H1 (cell line): ENCODE measurements around the gene CAPN7. TPM values are rescaled to one million over a fixed set of nuclear protein-coding genes. Genes with fewer than 3 reads are reported as not detected.

Experiments used
- CTCF ChIA-PET: fragments of 300-600 bp; sonication (Branson Sonifier 250); formaldehyde crosslinking; loops from one replicate; lab custom pipeline; 2021; ENCODE audit not compliant: partially characterized antibody; lab: Charles Lee
- POLR2A ChIA-PET: fragments of 300-600 bp; sonication (Branson Sonifier 250); formaldehyde crosslinking; loops from one replicate; lab custom pipeline; 2021; ENCODE audit warnings: inconsistent platforms; ENCODE audit not compliant: partially characterized antibody; lab: Charles Lee
- DNase-seq, 2 experiments: peaks; one replicate each; pipeline versions ENCODE4 v3.0.0 to v3.0.0-alpha.2; 2010 to 2022; ENCODE audit warnings: low spot score in 2 of 2, low read depth in 1 of 2, mixed read lengths in 1 of 2
- FAIRE-seq: peaks from 2 replicates; lab custom pipeline; 2011; peaks lifted over from hg19 to GRCh38; lab: Jason Lieb, UNC
- H2AFZ ChIP-seq: 2 replicates; pipeline ENCODE4 v1.8.1; 2012; ENCODE audit warnings: low read length, inconsistent platforms
- H2AK5ac ChIP-seq: 2 replicates; pipeline ENCODE4 v1.6.1; 2013; ENCODE audit warnings: low read depth, low read length
- H2BK120ac ChIP-seq: replicated peaks from 2 replicates; pipeline ENCODE3; 2013; ENCODE audit warnings: low read depth, low read length, inconsistent platforms
- H2BK12ac ChIP-seq: 2 replicates; pipeline ENCODE4 v1.6.1; 2013; ENCODE audit warnings: low read depth, low read length
- H2BK15ac ChIP-seq: 2 replicates; pipeline ENCODE4 v1.6.1; 2013; ENCODE audit warnings: low read length
- H2BK20ac ChIP-seq: 2 replicates; pipeline ENCODE4 v1.6.1; 2013; ENCODE audit warnings: low read length
- H2BK5ac ChIP-seq: 2 replicates; pipeline ENCODE4 v1.6.1; 2013; ENCODE audit warnings: low read depth, low read length
- H3K14ac ChIP-seq: 2 replicates; pipeline ENCODE4 v1.6.1; 2013; ENCODE audit warnings: inconsistent platforms; ENCODE audit not compliant: insufficient read length
- H3K18ac ChIP-seq: 2 replicates; pipeline ENCODE4 v1.6.1; 2013; ENCODE audit warnings: low read length; ENCODE audit errors: extremely low read depth
- H3K23ac ChIP-seq: 2 replicates; pipeline ENCODE4 v1.6.1; 2013; ENCODE audit warnings: inconsistent platforms; ENCODE audit not compliant: insufficient read length
- H3K23me2 ChIP-seq: 2 replicates; pipeline ENCODE4 v1.6.1; 2013; ENCODE audit warnings: low read depth, low read length
- H3K27ac ChIP-seq: 2 replicates; pipeline ENCODE4 v1.6.1; 2011; ENCODE audit warnings: low read depth, low read length, inconsistent platforms
- H3K27me3 ChIP-seq, 4 experiments: replicated peaks in 1 of 4; 1 replicate in 1 of 4; 2 replicates in 3 of 4; pipeline versions ENCODE4 v1.6.1 to v1.8.1; 2011 to 2013; ENCODE audit warnings: low read length in 3 of 4, mild to moderate bottlenecking in 3 of 4, inconsistent platforms in 2 of 4, mixed read lengths in 2 of 4, moderate library complexity in 1 of 4; ENCODE audit not compliant: control insufficient read depth in 3 of 4, insufficient read depth in 3 of 4; ENCODE audit errors: extremely low read depth in 1 of 4
- H3K36me3 ChIP-seq, 4 experiments: 2 replicates each; pipeline versions ENCODE4 v1.6.1 to v1.8.1; 2011 to 2013; ENCODE audit warnings: mild to moderate bottlenecking in 4 of 4, low read length in 3 of 4, moderate library complexity in 2 of 4, control low read depth in 1 of 4, inconsistent platforms in 1 of 4; ENCODE audit not compliant: insufficient read depth in 4 of 4, control insufficient read depth in 2 of 4
- H3K4ac ChIP-seq: replicated peaks from 2 replicates; pipeline ENCODE3; 2013; ENCODE audit warnings: low read length, low read depth, mixed read lengths, inconsistent platforms; ENCODE audit not compliant: insufficient read length
- H3K4me1 ChIP-seq, 4 experiments: replicated peaks in 1 of 4; 1 replicate in 1 of 4; 2 replicates in 3 of 4; pipeline versions ENCODE4 v1.6.1 to v1.8.1; 2011 to 2013; ENCODE audit warnings: low read length in 3 of 4, inconsistent platforms in 2 of 4, mixed read lengths in 1 of 4; ENCODE audit not compliant: insufficient read depth in 4 of 4, control insufficient read depth in 3 of 4
- H3K4me2 ChIP-seq, 2 experiments: 2 replicates each; pipeline versions ENCODE4 v1.6.1 to v1.8.1; 2011 to 2013; ENCODE audit warnings: low read depth in 2 of 2, low read length in 2 of 2, control low read depth in 1 of 2, inconsistent platforms in 1 of 2, mild to moderate bottlenecking in 1 of 2; ENCODE audit not compliant: insufficient read depth in 1 of 2
- H3K4me3 ChIP-seq, 4 experiments: fragments of 200-600, 300-600 bp in 1 of 4; sonication (generic), shearing (Covaris generic), sonication (Bioruptor Twin) in 1 of 4; 2 replicates each; pipeline versions ENCODE4 v1.5.1 to v1.8.1; 2011 to 2016; ENCODE audit warnings: low read length in 4 of 4, low read depth in 3 of 4, control low read depth in 2 of 4, inconsistent platforms in 2 of 4, mild to moderate bottlenecking in 2 of 4, mixed read lengths in 1 of 4, moderate library complexity in 1 of 4; ENCODE audit not compliant: insufficient read depth in 2 of 4; ENCODE audit errors: extremely low read depth in 1 of 4
- H3K56ac ChIP-seq: replicated peaks from 2 replicates; pipeline ENCODE3; 2013; ENCODE audit warnings: low read depth, mild to moderate bottlenecking, mixed read lengths, low read length, inconsistent platforms; ENCODE audit not compliant: insufficient read length
- H3K79me1 ChIP-seq: 2 replicates; pipeline ENCODE4 v1.6.1; 2013; ENCODE audit warnings: low read depth, low read length, control low read depth
- H3K79me2 ChIP-seq, 2 experiments: 2 replicates each; pipeline versions ENCODE4 v1.6.1 to v1.8.1; 2012 to 2013; ENCODE audit warnings: low read length in 2 of 2, mild to moderate bottlenecking in 2 of 2, inconsistent platforms in 1 of 2; ENCODE audit not compliant: insufficient read depth in 2 of 2, control insufficient read depth in 1 of 2
- H3K9ac ChIP-seq, 4 experiments: replicated peaks in 1 of 4; 1 replicate in 1 of 4; 2 replicates in 3 of 4; pipeline versions ENCODE4 v1.6.1 to v1.8.1; 2011 to 2013; ENCODE audit warnings: low read depth in 3 of 4, low read length in 3 of 4, control low read depth in 2 of 4, mild to moderate bottlenecking in 2 of 4, moderate library complexity in 2 of 4, inconsistent platforms in 1 of 4; ENCODE audit errors: extremely low read depth in 1 of 4
- H3K9me3 ChIP-seq, 2 experiments: 2 replicates each; pipeline versions ENCODE4 v1.6.1 to v1.8.1; 2012 to 2013; ENCODE audit warnings: mild to moderate bottlenecking in 2 of 2, moderate library complexity in 2 of 2, control low read depth in 1 of 2, inconsistent platforms in 1 of 2, low read depth in 1 of 2, low read length in 1 of 2, mixed read lengths in 1 of 2; ENCODE audit not compliant: insufficient read depth in 2 of 2
- H4K20me1 ChIP-seq, 2 experiments: replicated peaks in 1 of 2; 2 replicates each; pipeline versions ENCODE3 to v1.8.1; 2011 to 2013; ENCODE audit warnings: inconsistent platforms in 2 of 2, low read length in 2 of 2, mild to moderate bottlenecking in 1 of 2; ENCODE audit not compliant: insufficient read depth in 2 of 2, control insufficient read depth in 1 of 2
- H4K5ac ChIP-seq: 2 replicates; pipeline ENCODE4 v1.6.1; 2013; ENCODE audit warnings: low read length, low read depth, mixed read lengths, inconsistent platforms; ENCODE audit not compliant: insufficient read length
- H4K8ac ChIP-seq: 2 replicates; pipeline ENCODE4 v1.8.0; 2013; ENCODE audit warnings: mild to moderate bottlenecking, moderate library complexity, low read length, inconsistent platforms; ENCODE audit not compliant: insufficient read depth; ENCODE audit errors: extremely low read depth
- H4K91ac ChIP-seq: replicated peaks from 2 replicates; pipeline ENCODE3; 2013; ENCODE audit warnings: low read length, mixed read lengths, inconsistent platforms; ENCODE audit not compliant: insufficient read length
- CEBPB ChIP-seq: IDR thresholded peaks from 2 replicates; pipeline ENCODE4 v1.6.1; 2012; ENCODE audit warnings: low read depth, low read length
- CREB1 ChIP-seq: IDR thresholded peaks from 2 replicates; pipeline ENCODE4 v1.6.1; 2012; ENCODE audit warnings: inconsistent platforms
- GABPA ChIP-seq: IDR thresholded peaks from 2 replicates; pipeline ENCODE4 v1.6.1; 2011; ENCODE audit warnings: mild to moderate bottlenecking, low read length, moderate library complexity, borderline replicate concordance; ENCODE audit not compliant: insufficient read depth
- KDM4A ChIP-seq: IDR thresholded peaks from one replicate; pipeline ENCODE4 v1.7.1; 2012; ENCODE audit warnings: low read depth, mild to moderate bottlenecking, moderate library complexity, low read length, inconsistent platforms; ENCODE audit not compliant: severe bottlenecking
- RAD21 ChIP-seq, 2 experiments: IDR thresholded peaks in 1 of 2; conservative IDR thresholded peaks in 1 of 2; 2 replicates each; pipeline ENCODE4 v1.6.1; 2011; ENCODE audit warnings: low read depth in 2 of 2, low read length in 2 of 2, improper control_type of control experiment in 1 of 2, inconsistent platforms in 1 of 2, mild to moderate bottlenecking in 1 of 2, moderate library complexity in 1 of 2
- SP4 ChIP-seq: IDR thresholded peaks from 2 replicates; pipeline ENCODE4 v1.6.1; 2012; ENCODE audit warnings: low read length, inconsistent platforms
- WGBS, 2 experiments: shearing (Covaris generic) in 1 of 2; methylation state at CpG; one replicate each; pipeline versions ENCODE4 v1.1.6 to v1.1.7; 2013 to 2015; ENCODE audit warnings: low lambda C conversion rate in 2 of 2, mixed read lengths in 2 of 2, inconsistent platforms in 1 of 2, low coverage in 1 of 2, missing lambda C conversion rate in 1 of 2; ENCODE audit not compliant: insufficient replicate concordance in 2 of 2, insufficient coverage in 1 of 2, insufficient read length in 1 of 2; ENCODE audit errors: extremely low coverage in 1 of 2, missing lambda C conversion rate in 1 of 2; 5-methylcytosine and 5-hydroxymethylcytosine counted together
- polyA plus RNA-seq, 7 experiments: library from polyadenylated mRNA; depleted of rRNA in 3 of 7; stranded (reverse) in 5 of 7; unstranded in 2 of 7; fragments of >200 nt in 5 of 7; fragments of 200-250 nt in 2 of 7; gene quantifications; 1 replicate in 5 of 7; 2 replicates in 1 of 7; 4 replicates in 1 of 7; pipeline versions ENCODE4 v1.2.1 to v1.2.3, GENCODE V29; 2011 to 2013; ENCODE audit warnings: missing spikeins in 2 of 7, mixed read lengths in 2 of 7
- total RNA-seq: library from RNA; stranded (reverse); fragmentation: NEBNext Ultra II Directional; extraction: Animal tissue kit (Norgen Biotek cat#: 25700); gene quantifications from 2 replicates; pipeline ENCODE4 v1.2.1, GENCODE V29; 2021

CAPN7 gene
- total and polyA plus RNA-seq, 2 of the 8 experiments (the other 6 are each of a cell fraction or from before 2014, with no cell fraction given), result 5.3 to 13.2 TPM

DNA sequence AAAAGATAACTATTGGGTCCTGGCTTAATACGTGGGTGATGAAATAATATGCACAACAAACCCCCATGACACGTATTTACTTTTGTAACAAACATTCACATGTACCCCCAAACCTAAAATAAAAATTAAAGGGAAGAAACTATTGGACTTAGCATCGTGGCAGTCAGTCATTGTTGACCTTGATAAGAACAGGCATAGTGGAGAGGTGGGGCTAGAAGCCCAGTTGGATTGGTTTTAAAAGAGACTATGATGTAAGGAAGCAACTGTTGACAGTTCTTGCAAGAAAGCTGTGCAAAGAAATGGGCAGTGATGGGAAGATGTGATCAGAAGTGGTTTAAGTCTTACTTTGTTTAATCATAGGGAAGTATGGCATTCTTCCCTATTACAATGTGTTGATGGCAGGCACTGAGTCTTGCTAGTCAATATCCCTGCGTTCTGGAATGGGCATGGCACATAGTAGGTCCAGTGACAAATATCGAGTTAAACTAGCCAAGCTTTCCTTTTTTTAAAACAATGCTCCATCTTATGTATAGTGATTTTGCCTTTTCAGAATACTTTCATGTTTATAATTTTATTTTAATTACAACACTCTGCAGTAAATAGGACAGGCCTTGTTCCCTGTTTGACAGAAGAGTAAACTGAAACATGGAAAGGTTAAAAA is 37.9 kb downstream of the CAPN7 start:
- Histone ChIP-seq H2BK12ac (no peak overlapping the region), H3K23me2 (no peaks in the 10 kb centered on the region), H2BK5ac (no peak overlapping the region), H2AK5ac (no peak overlapping the region), H3K79me1 (no peaks in the 10 kb centered on the region), H2BK120ac (no peak overlapping the region), H4K91ac (no peak overlapping the region), H3K36me3 (peaks cover 0 to 39% (median 9%) of the 10 kb centered on the region in 4 experiments; a peak in 7 of 8 replicates), H3K79me2 (no peaks in the 10 kb centered on the region), H3K27me3 (no peaks in the 10 kb centered on the region), H2AFZ (no peak overlapping the region), H4K20me1 (peaks cover 0 to 3% of the 10 kb centered on the region in 2 experiments), H3K4me1 (no peaks in the 10 kb centered on the region), H3K56ac (no peak overlapping the region), H3K23ac (no peak overlapping the region), H3K4me3 (no peak overlapping the region), H3K27ac (no peak overlapping the region), H3K9ac (no peak overlapping the region), H4K8ac (no peak overlapping the region), H3K4ac (no peak overlapping the region), H4K5ac (no peak overlapping the region), H3K9me3 (no peaks in the 10 kb centered on the region), H3K4me2 (no peak overlapping the region), H3K14ac (no peak overlapping the region), H2BK15ac (no peak overlapping the region), H3K18ac (no peak overlapping the region), H2BK20ac (no peak overlapping the region)
- DNase-seq (no peak), FAIRE-seq (no peak)
- CTCF ChIA-PET, result interaction anchor here (1.2 to 1.7 kb wide), 2 partner anchors 135 to 161 kb away, joined by 5 to 7 read pairs; no protein-coding TSS in a partner anchor
- no peak for TF ChIP-seq KDM4A
- TF ChIP-seq SP4, result no peak
- TF ChIP-seq GABPA, result no peak
- TF ChIP-seq CREB1, result no peak
- no peak for TF ChIP-seq CEBPB
- TF ChIP-seq RAD21 (IDR thresholded peaks at IDR 0.05 in 1 of 2, conservative IDR thresholded peaks at IDR 0.05 in 1 of 2; ENCODE audit: low read depth in 2 of 2, low read length in 2 of 2), result no peak
- POLR2A ChIA-PET, result no interaction called here
- WGBS, 2 experiments, result 92% methylated on average over 5 of the region's 5 CpGs; no CpG with 5 or more reads in 1 of the 2 experiments
